HG02970 (cell line): ENCODE measurements around the gene ZFP36L2.
A peak's percentile ranks its signal among the peaks of the same experiment; 100 is the strongest.

Experiments
- ATAC-seq: cut with Tn5 transposase; IDR thresholded peaks from one replicate; pipeline ENCODE4 v1.9.1; 2021; ENCODE audit warnings: mild to moderate bottlenecking, moderate library complexity, moderate number of reproducible peaks; ENCODE audit not compliant: unreplicated experiment, low FRiP score

Gene ZFP36L2

GRCh38 chr2:43224571-43225092, 1.8 kb downstream of the ZFP36L2 start:
- ATAC-seq: no peak

DNA sequence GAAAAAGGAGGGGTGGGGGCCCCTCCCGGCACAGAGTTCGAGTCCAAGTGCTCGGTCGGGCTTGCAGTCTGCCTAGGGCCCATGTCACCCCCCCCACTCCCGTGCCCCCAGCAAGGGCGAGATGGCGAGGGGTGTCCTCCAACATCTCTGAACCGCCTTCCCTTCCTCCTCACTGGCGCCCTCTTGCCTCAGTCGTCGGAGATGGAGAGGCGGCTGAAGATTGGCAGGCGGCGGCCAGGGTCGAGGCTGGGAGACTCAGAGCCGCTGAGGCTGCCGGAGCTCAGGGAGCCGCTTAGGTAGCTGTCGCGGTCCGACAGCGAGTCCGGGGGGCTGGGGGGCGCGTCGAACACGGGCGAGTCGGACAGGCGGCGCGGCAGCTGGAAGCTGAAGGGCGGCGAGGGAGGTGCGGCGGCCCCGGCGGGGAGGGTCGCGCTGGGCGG, 2.3 kb downstream of the ZFP36L2 start:
- no peak for ATAC-seq

GRCh38 chr2:43223521-43224001, 2.8 kb downstream of the ZFP36L2 start:
- ATAC-seq: no peak

DNA sequence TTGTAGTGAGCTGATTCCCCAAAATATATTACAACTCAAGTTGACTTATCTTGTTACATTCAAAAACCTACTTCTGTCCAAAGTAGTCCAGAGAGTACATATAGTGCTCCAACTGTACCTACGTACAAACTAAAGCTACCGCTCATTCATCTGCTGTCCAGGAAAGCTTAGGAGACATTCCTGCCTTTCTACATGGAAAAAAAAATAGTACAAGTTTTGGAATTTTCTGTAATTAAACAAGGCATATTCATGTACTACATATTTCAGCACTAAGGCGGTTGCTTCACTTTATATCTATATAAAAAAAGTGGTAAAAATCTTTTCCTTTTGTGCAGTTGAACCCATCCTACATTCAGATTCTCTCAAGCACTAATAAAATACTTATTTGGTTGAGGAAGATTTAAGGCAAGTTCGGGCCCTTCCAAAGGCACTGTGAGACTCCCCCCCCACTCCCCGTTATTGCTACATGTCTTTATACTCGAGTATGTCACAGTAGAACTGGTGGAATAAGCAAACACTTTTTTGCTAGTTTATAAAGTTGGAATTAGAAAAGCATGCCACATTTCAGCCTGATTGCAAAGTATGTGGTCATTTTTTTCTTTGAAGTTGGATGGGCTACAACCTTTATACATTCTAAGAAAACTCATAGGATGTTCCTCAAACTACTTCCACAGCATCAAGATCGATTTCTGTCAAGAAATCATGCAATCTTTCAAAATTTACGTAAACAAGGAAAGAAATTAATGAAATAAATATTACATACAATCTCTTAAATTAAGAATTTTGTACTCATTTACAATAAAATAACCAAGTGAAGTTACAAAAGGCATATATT, 3.7 kb downstream of the ZFP36L2 start:
- no peak for ATAC-seq

DNA sequence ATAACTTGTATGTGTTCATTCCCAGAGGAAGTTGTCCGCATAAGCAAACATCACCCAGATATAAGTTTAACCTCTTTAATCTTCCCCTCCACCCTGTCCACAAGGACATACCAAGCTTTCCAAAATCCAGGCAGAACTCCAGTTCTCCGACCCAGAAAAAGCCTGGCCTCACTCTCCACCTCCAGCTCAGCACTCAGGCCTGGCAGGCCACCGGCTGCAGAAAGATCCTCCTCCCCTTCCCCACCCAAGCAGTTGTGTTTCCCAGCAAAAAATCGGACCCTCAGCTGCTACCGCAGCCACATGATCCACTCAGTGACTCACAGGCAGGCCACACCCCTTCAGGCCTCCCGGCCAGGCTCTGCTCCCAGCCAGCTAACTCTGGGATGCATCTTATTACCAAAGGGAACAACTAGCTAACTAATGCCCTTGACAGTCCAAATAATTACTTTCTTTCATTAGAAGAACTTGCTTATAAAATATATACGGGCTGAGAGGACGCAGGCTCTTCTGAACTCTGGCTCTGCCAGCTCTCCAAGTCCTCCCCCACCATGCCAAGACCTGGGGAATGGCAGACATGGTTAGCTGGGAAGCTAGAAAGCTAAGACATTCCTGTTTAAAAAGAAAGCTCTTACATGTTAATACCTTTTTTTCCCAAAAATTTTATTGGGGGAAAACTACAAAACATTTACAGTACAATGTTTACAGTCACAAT, 4.5 kb downstream of the ZFP36L2 start:
- ATAC-seq: no peak

DNA sequence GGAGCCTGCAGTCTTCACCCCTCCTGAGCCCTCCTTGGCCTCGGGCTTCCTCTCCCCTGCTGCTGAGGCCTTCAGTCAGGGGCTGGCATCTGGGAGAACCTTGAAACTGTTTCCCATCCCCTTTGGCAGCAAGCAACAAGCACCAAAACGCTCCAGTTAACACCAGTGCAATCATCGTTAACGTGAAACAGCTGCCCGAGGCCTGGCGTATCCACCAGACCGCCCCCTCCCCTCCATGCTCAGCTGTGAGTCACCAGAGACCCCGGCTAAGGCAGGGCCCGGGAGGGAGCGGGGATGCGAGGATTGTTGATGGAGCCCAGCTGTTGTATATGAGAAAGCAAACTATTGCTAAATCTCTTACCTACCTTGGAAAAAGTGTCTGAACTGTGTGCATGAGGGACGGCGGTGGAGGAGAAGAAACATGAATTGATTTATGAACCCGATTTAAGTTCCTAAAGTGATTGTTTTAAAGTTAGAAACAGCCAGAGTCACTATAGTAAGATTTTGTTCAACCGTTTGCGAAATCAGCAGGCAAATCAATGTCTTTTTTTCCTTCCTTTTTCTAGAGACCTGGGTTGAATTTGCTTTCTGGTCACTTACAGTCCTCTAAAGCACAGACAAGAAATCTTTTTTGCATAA, 5.2 kb downstream of the ZFP36L2 start:
- ATAC-seq: no peak

GRCh38 chr2:43220760-43221123, 5.7 kb downstream of the ZFP36L2 start:
- no peak for ATAC-seq

GRCh38 chr2:43220229-43220751, 6.1 kb downstream of the ZFP36L2 start:
- no peak for ATAC-seq

- ATAC-seq: peak; percentile 51
These were observed 6.8 kb downstream of the ZFP36L2 start for GRCh38 chr2:43219383-43220228.

- ATAC-seq: no peak
These were observed 7.6 kb downstream of the ZFP36L2 start for GRCh38 chr2:43218702-43219382.

GRCh38 chr2:43218155-43218701, 8.2 kb downstream of the ZFP36L2 start:
- no peak for ATAC-seq

DNA sequence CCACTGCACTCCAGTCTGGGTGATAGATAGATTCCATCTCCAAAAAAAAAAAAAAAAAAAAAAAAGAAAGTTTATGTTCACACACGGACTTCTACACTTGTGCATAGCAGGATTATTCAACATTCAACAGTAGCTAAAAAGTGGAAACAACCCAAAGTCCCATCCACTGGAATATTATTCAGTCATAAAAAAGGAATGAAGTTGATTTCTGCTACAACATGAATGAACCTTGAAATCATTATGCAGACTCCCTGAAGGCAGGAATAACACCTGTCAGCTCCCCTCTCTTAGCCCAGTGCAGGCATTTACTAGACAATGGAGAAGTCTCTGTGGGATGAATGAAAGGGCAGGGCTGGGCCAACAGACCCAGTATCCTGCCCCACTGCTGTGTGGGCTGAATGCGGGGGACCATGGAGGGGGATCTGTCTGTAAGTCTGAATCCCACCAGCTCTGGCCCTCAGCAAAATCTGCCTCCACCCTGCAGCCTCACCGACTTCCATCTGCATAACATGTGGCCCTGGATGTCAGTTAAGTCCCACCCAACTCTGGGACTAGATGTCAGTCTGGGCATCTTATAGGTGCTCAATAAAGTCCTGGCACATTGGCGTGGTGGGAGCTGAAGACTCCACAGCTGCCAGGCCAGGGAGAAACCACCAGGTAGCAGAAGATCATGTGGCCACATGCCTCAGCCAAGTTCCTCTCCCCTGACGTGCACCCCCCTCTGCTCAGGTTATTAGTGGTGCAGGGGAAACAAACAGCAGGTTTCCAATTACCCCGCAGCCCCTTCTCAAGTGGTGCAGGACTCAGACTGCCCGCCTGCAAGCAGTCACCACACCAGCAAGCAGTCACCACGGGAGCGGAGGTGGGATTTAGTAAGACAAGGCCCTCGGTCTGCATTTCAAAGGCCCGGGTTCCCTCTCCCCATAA, 8.9 kb downstream of the ZFP36L2 start:
- no peak for ATAC-seq

DNA sequence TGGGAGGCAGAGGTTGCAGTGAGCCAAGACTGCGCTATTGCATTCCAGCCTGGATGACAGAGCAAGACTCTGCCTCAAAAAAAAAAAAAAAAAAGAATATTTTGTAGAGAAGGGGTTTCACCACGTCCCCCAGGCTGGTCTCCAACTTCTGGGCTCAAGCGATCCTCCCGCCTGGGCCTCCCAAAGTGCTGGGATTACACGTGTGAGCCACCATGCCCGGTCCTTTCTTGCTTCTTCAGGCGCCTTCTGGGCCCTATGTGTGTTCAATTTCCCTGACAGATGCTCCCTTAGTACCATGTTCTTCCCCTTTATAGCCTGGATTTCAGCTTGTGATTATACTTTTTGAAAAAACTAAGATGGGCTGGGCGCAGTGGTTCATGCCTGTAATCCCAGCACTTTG, 9.8 kb downstream of the ZFP36L2 start:
- ATAC-seq: no peak

GRCh38 chr2:43215673-43216255, 10.6 kb downstream of the ZFP36L2 start:
- no peak for ATAC-seq

DNA sequence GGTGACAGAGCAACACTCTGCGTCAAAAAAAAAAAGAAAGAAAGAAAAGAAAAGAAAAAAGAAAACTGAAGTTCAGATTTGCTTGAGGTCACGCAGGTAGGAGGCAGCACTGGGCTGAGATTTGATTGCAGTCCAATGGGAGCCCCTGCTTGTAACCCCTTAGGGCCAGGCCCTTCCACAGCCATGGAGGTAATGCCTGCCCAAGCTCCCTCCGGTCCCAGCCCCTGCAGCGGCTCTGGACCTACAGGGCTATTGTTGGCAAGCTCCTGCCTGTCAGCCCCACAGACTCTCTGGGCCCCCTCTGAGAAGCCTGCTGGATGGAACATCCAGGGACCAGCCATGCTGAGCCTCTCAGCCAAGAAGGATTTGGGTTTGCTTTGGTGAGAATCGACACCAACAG, 12.2 kb downstream of the ZFP36L2 start:
- no peak for ATAC-seq

GRCh38 chr2:43212931-43213330, 13.5 kb downstream of the ZFP36L2 start:
- ATAC-seq: no peak

- ATAC-seq: no peak
These were observed 14.1 kb downstream of the ZFP36L2 start for GRCh38 chr2:43212216-43212835.
